GM12892 (cell line): ENCODE measurements around the gene COL5A1.

ENCODE experiments used
- POLR2A ChIP-seq: IDR thresholded peaks from 2 replicates; pipeline ENCODE4 v1.6.1; 2011; ENCODE audit warnings: low read depth, low read length, control low read depth
- TAF1 ChIP-seq: IDR thresholded peaks from 2 replicates; pipeline ENCODE4 v1.6.1; 2011; ENCODE audit warnings: low read depth, mild to moderate bottlenecking, control low read depth, low read length, borderline replicate concordance

GRCh38 chr9:134664446-134664845, 22.8 kb downstream of the COL5A1 start:
- TF ChIP-seq TAF1 (no peak), POLR2A (no peak)
